DOHH2 (cell line): ENCODE measurements around the gene ZNF282.

Experiments used
- H3F3A ChIP-seq: fragments of 200-600 bp; sonication (generic), shearing (Covaris generic); 2 replicates; pipeline ENCODE4 v1.6.0; 2016; ENCODE audit warnings: antibody characterized with exemption, mild to moderate bottlenecking; ENCODE audit not compliant: control insufficient read depth, insufficient read depth
- H3K27ac ChIP-seq: fragments of 200-600 bp; sonication (generic); 2 replicates; pipeline ENCODE4 v1.5.1; 2014; ENCODE audit warnings: low read depth, mild to moderate bottlenecking, low read length, moderate library complexity
- H3K27me3 ChIP-seq: fragments of 200-600 bp; sonication (generic); 2 replicates; pipeline ENCODE4 v1.6.1; 2014; ENCODE audit warnings: mild to moderate bottlenecking, low read length, mixed read lengths; ENCODE audit not compliant: control insufficient read depth
- H3K36me3 ChIP-seq: fragments of 200-600 bp; sonication (generic); 2 replicates; pipeline ENCODE4 v1.6.1; 2014; ENCODE audit warnings: mild to moderate bottlenecking, low read length, moderate library complexity, mixed read lengths; ENCODE audit not compliant: control insufficient read depth
- H3K4me1 ChIP-seq: fragments of 200-600 bp; sonication (generic); 2 replicates; pipeline ENCODE4 v1.6.1; 2014; ENCODE audit warnings: mild to moderate bottlenecking, low read length, mixed read lengths; ENCODE audit not compliant: control insufficient read depth
- H3K4me2 ChIP-seq: fragments of 200-600 bp; sonication (generic); 2 replicates; pipeline ENCODE4 v1.6.0; 2014; ENCODE audit warnings: mild to moderate bottlenecking, low read length, moderate library complexity
- H3K4me3 ChIP-seq: fragments of 200-600 bp; sonication (generic); 2 replicates; pipeline ENCODE4 v1.5.1; 2014; ENCODE audit warnings: mild to moderate bottlenecking, low read length, mixed read lengths
- H3K79me2 ChIP-seq: fragments of 200-600 bp; sonication (generic); 2 replicates; pipeline ENCODE4 v1.6.1; 2014; ENCODE audit warnings: mild to moderate bottlenecking, low read length, mixed read lengths; ENCODE audit not compliant: control insufficient read depth
- H3K9me2 ChIP-seq: fragments of 200-600 bp; sonication (generic); replicated peaks from 2 replicates; pipeline ENCODE4 v1.6.1; 2014; ENCODE audit warnings: mild to moderate bottlenecking, low read length, mixed read lengths; ENCODE audit not compliant: control insufficient read depth
- H3K9me3 ChIP-seq: fragments of 200-600 bp; sonication (generic); 2 replicates; pipeline ENCODE4 v1.6.1; 2014; ENCODE audit warnings: antibody characterized with exemption, low read length, mixed read lengths; ENCODE audit not compliant: control insufficient read depth, insufficient read depth
- H4K20me1 ChIP-seq: fragments of 200-600 bp; sonication (generic); 2 replicates; pipeline ENCODE4 v1.6.0; 2014; ENCODE audit warnings: low read depth, mild to moderate bottlenecking, antibody characterized with exemption, low read length, moderate library complexity; ENCODE audit not compliant: control insufficient read depth, insufficient read depth
- EZH2phosphoT487 ChIP-seq: fragments of 200-600 bp; sonication (generic); IDR thresholded peaks from 2 replicates; pipeline ENCODE4 v1.6.1; 2017; ENCODE audit warnings: borderline replicate concordance, mild to moderate bottlenecking, antibody characterized with exemption, low read length, moderate library complexity, mixed read lengths
- TF ChIP-seq, protein P1 (sequence below): fragments of 200-600 bp; sonication (generic); IDR thresholded peaks from one replicate; pipeline ENCODE4 v1.5.1; 2014; ENCODE audit warnings: antibody characterized with exemption, mild to moderate bottlenecking, low read depth, low read length; ENCODE audit not compliant: poor library complexity, severe bottlenecking

ZNF282 gene

GRCh38 chr7:149217570-149217969 lies 22.2 kb downstream of the ZNF282 start:
- no peaks in the 10 kb centered on the region for H3K4me1 ChIP-seq
- no peaks in the 10 kb centered on the region for H3K79me2 ChIP-seq
- no peak overlapping the region for H3K4me3 ChIP-seq
- H4K20me1 ChIP-seq, result no peaks in the 10 kb centered on the region
- no peaks in the 10 kb centered on the region for H3K27me3 ChIP-seq
- no peak for TF ChIP-seq EZH2phosphoT487
- TF ChIP-seq, protein P1, sequence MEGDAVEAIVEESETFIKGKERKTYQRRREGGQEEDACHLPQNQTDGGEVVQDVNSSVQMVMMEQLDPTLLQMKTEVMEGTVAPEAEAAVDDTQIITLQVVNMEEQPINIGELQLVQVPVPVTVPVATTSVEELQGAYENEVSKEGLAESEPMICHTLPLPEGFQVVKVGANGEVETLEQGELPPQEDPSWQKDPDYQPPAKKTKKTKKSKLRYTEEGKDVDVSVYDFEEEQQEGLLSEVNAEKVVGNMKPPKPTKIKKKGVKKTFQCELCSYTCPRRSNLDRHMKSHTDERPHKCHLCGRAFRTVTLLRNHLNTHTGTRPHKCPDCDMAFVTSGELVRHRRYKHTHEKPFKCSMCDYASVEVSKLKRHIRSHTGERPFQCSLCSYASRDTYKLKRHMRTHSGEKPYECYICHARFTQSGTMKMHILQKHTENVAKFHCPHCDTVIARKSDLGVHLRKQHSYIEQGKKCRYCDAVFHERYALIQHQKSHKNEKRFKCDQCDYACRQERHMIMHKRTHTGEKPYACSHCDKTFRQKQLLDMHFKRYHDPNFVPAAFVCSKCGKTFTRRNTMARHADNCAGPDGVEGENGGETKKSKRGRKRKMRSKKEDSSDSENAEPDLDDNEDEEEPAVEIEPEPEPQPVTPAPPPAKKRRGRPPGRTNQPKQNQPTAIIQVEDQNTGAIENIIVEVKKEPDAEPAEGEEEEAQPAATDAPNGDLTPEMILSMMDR, result no peak
- H3F3A ChIP-seq, result no peaks in the 10 kb centered on the region
- no peak overlapping the region for H3K27ac ChIP-seq
- peaks cover 78% of the 10 kb centered on the region for H3K36me3 ChIP-seq
- H3K9me2 ChIP-seq, result no peaks in the 10 kb centered on the region
- H3K9me3 ChIP-seq, result no peaks in the 10 kb centered on the region
- no peak overlapping the region for H3K4me2 ChIP-seq

- peaks cover 72% of the 10 kb centered on the region for H3K36me3 ChIP-seq
- no peaks in the 10 kb centered on the region for H3K79me2 ChIP-seq
- H3K4me2 ChIP-seq, result no peak overlapping the region
- H3K27ac ChIP-seq, result no peak overlapping the region
- H3K9me3 ChIP-seq, result no peaks in the 10 kb centered on the region
- no peaks in the 10 kb centered on the region for H3K4me1 ChIP-seq
- H3K4me3 ChIP-seq, result no peak overlapping the region
- no peaks in the 10 kb centered on the region for H3K9me2 ChIP-seq
- no peaks in the 10 kb centered on the region for H3K27me3 ChIP-seq
- H3F3A ChIP-seq, result no peaks in the 10 kb centered on the region
- H4K20me1 ChIP-seq, result no peaks in the 10 kb centered on the region
- no peak for TF ChIP-seq EZH2phosphoT487
- TF ChIP-seq, protein P1, result no peak
Measured at GRCh38 chr7:149218469-149219420, 23.4 kb downstream of the ZNF282 start.

- H3K36me3 ChIP-seq, result peaks cover 69% of the 10 kb centered on the region
- no peak overlapping the region for H3K27ac ChIP-seq
- H3K4me3 ChIP-seq, result no peak overlapping the region
- no peaks in the 10 kb centered on the region for H3K9me3 ChIP-seq
- H3K4me1 ChIP-seq, result no peaks in the 10 kb centered on the region
- no peak overlapping the region for H3K4me2 ChIP-seq
- H4K20me1 ChIP-seq, result no peaks in the 10 kb centered on the region
- H3K79me2 ChIP-seq, result no peaks in the 10 kb centered on the region
- no peak for TF ChIP-seq EZH2phosphoT487
- TF ChIP-seq, protein P1, result no peak
- H3K9me2 ChIP-seq, result no peaks in the 10 kb centered on the region
- H3F3A ChIP-seq, result no peaks in the 10 kb centered on the region
- no peaks in the 10 kb centered on the region for H3K27me3 ChIP-seq
Measured at GRCh38 chr7:149220534-149220933, 25.2 kb downstream of the ZNF282 start.
